Fibroblast of mammary gland (primary cell): ENCODE data around the gene MAGI2.
"Not testable (repeated sequence)": the region's sequence is repeated elsewhere in the genome, so short reads cannot be mapped to it uniquely, and the experiment has no call there.

Experiments used
- DNase-seq: peaks from one replicate; pipeline ENCODE4 v3.0.0-alpha.2; 2010; ENCODE audit warnings: low read depth
- H3K4me3 ChIP-seq: 2 replicates; pipeline ENCODE4 v1.5.1; 2011; ENCODE audit warnings: low read depth, mild to moderate bottlenecking, low read length, moderate library complexity; ENCODE audit not compliant: control insufficient read depth
- TF ChIP-seq, protein P1 (sequence below): conservative IDR thresholded peaks from 2 replicates; pipeline ENCODE4 v1.5.1; 2011; ENCODE audit warnings: low read depth, low read length, inconsistent platforms; ENCODE audit not compliant: control insufficient read depth, insufficient read depth

MAGI2 gene

DNA sequence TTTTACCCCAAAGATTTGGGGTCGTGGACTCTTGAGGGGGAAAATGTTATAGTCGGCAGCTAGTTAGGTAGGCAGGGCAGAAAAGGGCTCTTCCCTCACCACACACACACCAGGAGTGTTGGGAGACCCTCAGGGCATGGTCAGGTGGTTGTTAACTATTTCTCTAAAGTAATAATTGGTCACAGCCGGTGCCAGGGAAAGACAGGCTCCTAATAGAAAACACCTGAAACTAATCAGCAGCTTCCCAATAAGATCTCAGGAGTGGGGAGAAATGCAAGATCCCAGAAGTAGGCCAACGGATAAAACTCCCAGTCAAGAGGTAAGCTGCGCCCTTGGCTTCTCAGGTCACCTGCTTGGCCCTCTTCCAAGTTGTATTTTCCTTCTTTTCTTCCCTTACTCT, 1441.8 kb downstream of the MAGI2 start:
- TF ChIP-seq, protein P1, sequence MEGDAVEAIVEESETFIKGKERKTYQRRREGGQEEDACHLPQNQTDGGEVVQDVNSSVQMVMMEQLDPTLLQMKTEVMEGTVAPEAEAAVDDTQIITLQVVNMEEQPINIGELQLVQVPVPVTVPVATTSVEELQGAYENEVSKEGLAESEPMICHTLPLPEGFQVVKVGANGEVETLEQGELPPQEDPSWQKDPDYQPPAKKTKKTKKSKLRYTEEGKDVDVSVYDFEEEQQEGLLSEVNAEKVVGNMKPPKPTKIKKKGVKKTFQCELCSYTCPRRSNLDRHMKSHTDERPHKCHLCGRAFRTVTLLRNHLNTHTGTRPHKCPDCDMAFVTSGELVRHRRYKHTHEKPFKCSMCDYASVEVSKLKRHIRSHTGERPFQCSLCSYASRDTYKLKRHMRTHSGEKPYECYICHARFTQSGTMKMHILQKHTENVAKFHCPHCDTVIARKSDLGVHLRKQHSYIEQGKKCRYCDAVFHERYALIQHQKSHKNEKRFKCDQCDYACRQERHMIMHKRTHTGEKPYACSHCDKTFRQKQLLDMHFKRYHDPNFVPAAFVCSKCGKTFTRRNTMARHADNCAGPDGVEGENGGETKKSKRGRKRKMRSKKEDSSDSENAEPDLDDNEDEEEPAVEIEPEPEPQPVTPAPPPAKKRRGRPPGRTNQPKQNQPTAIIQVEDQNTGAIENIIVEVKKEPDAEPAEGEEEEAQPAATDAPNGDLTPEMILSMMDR = no peak
- H3K4me3 ChIP-seq = no peak overlapping the region
- no peak for DNase-seq

DNA sequence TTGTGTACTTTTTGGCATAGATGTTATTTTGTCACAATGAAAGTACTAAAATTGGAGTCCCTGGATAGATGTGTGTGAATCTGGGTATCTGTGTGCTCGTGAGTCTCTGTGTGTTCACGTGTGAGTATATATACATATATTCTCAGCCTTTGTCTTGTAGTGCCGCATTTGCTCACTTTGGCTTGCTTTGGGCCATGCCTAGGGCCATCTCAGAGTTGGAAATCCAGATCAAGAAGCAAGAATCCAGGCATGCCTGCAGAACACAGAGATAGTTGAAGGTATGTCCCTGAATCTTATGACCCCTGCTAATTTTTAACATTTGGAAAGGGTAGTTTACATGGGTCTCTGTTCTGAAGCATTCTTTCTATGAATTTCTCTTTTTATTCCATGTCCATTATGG, 1446.2 kb downstream of the MAGI2 start:
- no peak overlapping the region for H3K4me3 ChIP-seq
- TF ChIP-seq, protein P1 = no peak

DNA sequence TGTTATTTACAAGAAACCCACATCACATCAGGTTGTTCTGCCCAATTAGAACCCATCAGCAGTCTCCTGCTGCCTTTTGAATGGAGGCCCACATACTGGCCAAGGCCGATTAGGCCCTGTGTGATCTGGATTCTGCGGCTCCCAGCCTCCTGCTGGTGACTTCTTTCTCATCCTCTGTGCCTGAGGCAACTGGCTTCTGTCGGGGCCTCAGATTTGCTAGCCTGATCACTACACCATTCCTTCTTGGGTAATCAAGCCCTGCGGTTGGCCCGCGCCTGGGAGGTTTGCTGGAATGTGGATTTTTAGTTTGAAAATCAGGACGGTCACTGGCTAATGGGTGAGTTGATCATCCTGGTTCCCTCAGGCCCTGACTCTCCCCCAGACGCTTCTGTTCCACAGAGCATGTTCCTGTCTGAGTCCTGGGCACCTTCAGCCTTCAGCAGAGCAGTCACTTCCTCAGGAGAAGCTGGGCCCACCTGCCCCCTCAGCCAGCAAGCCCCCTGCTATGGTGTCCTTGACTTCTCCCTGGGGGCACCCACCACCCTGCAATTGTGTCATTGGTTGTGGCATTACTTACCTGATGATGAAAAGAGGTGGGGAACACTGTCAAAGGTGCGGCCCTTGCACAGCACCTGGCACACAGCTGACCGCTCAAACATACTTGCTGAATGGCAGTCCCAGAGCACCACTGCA, 1447.3 kb downstream of the MAGI2 start:
- no peak for DNase-seq
- TF ChIP-seq, protein P1 = no peak
- no peak overlapping the region for H3K4me3 ChIP-seq

More for the DNA sequence above, 1446.2 kb downstream of the MAGI2 start:
- no peak for DNase-seq

DNA sequence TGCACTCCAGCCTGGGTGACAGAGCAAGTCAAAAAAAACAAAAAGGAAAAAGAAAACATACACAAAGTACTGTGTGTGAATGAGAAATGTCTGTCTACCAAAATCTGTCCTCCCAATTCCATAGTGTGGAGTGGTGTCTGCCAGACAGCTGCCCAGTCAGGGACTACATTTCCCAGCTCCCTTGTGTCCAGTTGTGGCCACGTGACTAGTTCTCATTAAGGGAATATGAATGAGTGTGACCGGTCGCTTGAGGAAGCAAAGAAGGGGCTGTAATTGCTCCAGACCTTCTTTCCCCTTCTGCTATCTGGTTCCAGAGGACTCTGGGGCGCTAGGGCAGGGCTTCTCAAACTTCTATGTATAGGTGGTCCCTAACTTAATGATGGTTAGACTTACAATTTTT, 1450.8 kb downstream of the MAGI2 start:
- no peak for DNase-seq
- TF ChIP-seq, protein P1 = no peak
- no peak overlapping the region for H3K4me3 ChIP-seq

DNA sequence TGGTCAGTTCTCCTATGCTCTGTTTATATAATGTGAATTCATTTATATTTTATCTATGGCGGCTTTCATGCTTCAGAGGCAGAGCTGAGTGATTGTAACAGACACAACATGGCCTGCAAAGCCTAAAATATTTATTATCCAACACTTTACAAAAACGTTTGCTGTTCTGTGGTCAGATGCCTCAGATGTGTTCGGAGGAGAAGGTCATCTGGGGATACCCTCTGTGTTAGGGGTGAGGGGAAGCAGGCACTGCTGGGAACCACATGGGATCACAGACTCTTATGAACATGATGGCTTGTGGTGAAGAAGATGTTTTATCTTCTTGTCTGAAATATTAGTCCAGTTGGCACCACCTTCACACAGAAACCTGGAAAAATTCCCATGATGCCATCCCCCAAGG, 1451.4 kb downstream of the MAGI2 start:
- H3K4me3 ChIP-seq = no peak overlapping the region
- no peak for DNase-seq

DNA sequence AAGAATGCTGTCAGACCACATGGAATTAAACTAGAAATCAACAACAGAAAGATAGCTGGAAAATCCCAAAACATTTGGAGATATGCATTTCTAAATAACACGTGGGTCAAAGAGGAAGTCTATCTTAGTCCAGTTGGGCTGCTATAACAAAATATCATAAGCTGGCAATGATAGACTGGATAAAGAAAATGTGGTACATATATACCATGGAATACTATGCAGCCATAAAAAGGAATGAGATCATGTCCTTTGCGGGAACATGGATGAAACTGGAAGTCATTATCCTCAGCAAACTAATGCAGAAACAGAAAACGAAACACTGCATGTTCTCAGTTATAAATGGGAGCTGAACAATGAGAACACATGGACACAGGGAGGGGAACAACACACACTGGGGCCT, 1454.3 kb downstream of the MAGI2 start:
- not testable (repeated sequence) for H3K4me3 ChIP-seq, DNase-seq

More for the DNA sequence above, 1451.4 kb downstream of the MAGI2 start:
- TF ChIP-seq, protein P1 = no peak

DNA sequence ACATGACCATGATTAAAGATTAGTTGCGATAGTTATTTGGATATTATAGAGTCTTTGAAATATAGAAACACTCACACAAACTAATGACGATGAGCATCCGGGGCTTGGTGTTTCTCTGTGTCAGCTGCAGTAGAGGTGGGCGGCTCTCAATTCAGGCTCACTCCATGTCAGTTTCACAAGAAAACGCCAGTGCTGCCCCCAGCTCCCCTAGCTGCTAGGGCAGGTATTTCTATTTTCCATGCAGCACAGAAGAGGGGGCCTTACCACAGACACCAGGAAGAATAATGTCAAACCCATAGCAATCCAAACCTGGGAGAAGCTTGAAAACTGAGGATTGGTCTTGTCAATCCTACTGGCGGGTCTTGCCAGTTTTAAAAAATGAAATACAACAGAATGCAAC, 1457.8 kb downstream of the MAGI2 start:
- TF ChIP-seq, protein P1 = peak; percentile 8
- H3K4me3 ChIP-seq = no peak overlapping the region
- DNase-seq = no peak
